Kasumi-1 (cell line): Measurements from ENCODE around the gene MYO9B.
"Not testable (repeated sequence)": the region's sequence is repeated elsewhere in the genome, so short reads cannot be mapped to it uniquely, and the experiment has no call there.

ENCODE experiments used
- DNase-seq, 2 experiments: peaks; one replicate each; lab custom pipeline; 2025; lab: John Stamatoyannopoulos, UW

MYO9B gene

DNA sequence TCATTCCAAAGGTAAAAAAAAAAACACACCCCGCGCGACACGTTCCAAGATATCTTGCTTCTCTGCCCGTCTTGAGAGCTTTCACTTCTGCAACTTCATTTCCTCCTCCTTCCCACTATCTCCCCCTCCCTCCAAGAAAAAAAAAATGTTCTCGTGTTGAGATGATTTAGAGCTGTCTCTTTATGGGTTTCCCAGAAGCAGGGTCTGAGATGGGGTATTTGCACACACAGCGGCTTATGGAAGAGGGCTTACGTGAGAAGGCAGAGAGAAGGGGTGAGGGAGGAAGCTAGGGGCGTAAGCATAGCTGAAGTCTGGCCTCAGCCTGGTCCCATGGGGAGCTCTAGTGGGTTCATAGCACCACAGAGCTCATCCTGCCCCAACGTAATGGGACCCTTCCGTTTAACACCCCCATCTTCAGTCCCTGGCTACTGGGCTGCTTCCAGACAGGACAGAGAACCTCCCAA is 108.3 kb downstream of the MYO9B start:
- DNase-seq, result peak; percentile 48 to 52

DNA sequence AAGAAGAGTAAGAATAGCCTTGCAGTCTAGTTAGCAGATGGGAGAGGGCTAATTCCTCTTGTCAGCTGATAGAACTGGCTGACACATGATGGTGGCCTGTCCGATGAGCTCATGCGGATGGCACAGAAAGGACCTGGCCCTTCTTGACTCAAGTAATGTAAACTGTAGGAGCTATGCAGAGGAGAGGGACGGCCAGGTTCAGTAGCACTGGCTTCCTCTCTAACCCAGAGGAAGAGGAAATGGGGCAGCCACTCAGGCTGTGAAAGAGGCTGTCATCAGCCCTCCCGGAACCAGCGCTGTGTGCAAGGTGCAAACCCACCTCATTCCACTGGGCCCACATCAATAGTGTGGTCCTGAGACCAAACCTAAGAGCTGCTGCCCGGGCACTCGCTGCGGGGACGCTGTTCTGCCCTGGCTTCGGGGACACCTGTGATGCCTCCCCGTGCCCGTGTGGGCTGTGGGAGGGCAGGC is 108.8 kb downstream of the MYO9B start:
- peak; percentile 48 to 52 for DNase-seq

- DNase-seq, result no peak
These were observed 110.0 kb downstream of the MYO9B start for GRCh38 chr19:17185590-17185989.

- not testable (repeated sequence) for DNase-seq
These were observed 116.2 kb downstream of the MYO9B start for GRCh38 chr19:17191736-17192135.

DNA sequence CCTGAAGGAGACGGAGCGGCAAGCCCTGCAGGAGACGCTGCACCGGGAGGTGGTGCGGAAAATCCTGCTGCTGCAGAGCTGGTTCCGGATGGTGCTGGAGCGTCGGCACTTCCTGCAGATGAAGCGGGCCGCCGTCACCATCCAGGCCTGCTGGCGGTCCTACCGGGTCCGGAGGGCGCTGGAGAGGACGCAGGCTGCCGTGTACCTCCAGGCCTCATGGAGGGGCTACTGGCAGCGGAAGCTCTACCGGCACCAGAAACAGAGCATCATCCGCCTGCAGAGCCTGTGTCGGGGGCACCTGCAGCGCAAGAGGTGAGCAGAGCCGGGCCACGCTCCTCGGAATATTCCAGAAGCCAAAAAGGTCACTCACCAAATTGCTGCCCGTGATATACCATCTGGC is 117.2 kb downstream of the MYO9B start:
- no peak for DNase-seq

DNA sequence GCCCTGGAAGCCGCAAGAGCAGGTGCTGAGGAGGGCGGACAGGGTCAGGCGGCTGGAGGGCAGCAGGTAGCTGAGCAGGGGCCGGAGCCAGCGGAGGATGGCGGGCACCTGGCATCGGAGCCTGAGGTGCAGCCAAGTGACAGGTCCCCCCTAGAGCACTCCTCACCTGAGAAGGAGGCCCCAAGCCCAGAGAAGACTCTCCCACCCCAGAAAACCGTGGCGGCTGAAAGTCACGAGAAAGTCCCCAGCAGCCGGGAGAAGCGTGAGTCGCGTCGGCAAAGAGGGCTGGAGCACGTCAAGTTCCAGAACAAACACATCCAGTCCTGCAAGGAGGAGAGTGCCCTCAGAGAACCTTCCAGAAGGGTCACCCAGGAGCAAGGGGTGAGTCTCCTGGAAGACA is 119.0 kb downstream of the MYO9B start:
- no peak for DNase-seq

DNA sequence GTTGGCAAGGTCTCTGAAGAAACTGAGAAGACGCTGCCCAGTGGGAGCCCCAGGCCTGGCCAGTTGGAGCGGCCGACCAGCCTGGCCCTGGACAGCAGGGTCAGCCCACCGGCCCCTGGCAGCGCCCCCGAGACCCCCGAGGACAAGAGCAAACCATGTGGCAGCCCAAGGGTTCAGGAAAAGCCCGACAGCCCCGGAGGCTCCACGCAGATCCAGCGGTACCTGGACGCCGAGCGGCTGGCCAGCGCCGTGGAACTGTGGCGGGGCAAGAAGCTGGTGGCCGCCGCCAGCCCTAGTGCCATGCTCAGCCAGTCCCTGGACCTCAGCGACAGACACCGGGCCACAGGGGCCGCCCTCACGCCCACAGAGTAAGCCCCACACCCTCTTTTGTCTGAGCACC is 119.5 kb downstream of the MYO9B start:
- DNase-seq, result no peak

DNA sequence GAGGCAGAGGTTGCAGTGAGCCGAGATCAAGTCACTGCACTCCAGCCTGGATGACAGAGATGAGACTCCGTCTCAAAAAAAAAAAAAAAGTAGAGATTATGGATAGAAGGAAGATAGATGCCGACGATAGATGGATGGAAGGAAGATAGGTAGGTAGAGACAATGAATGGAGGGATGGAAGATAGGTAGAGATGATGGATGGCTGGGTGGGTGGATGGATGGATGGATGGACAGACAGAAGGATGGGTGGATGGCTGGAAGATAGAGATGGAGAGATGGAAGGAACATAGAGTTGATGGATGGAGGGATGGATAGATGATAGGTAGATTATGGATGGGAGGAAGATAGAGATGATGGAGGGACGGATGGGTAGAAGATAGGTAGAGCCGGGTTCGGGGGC is 121.0 kb downstream of the MYO9B start:
- no peak for DNase-seq

DNA sequence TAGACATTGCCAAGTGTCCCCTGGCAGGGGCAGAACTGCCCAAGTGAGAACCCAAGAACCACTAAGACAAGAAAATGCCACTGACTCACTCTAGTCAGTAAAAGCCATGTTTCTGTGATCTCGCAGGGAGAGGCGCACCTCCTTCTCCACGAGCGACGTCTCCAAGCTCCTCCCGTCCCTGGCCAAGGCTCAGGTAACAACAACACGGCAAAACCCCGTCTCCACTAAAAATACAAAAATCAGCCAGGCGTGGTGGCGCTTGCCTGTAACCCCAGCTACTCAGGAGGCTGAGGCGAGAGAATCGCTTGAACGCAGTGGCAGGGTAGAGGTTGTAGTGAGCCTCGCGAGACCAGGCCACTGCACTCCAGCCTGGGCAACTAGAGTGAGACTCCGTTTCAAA is 122.1 kb downstream of the MYO9B start:
- no peak for DNase-seq

- no peak for DNase-seq
These were observed 125.0 kb downstream of the MYO9B start for GRCh38 chr19:17200408-17201079.

GRCh38 chr19:17202249-17202648 is 126.7 kb downstream of the MYO9B start:
- DNase-seq, result no peak

DNA sequence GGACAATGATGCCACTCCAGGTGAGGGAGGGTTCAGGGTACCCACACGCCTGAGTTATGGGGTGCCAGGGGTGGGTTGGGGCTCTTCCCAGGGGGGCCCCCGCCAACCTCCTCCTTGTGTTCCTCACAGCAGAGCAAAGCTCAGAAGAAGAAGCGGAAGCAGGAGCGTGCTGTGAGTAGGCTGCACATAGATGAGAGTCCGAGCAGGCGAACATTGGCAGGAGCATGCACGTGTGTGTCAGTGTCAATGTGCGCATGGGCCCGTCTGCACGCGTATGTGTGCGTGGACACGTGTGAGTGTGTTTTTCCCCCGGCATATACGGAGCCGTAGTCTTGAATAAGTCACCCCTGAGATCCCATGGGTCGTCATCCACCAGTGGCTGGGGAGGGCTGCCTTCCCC is 127.1 kb downstream of the MYO9B start:
- DNase-seq, result no peak

- DNase-seq, result peak in 1 of 2 experiments; percentile 44
These were observed 129.9 kb downstream of the MYO9B start for GRCh38 chr19:17205237-17206140.

DNA sequence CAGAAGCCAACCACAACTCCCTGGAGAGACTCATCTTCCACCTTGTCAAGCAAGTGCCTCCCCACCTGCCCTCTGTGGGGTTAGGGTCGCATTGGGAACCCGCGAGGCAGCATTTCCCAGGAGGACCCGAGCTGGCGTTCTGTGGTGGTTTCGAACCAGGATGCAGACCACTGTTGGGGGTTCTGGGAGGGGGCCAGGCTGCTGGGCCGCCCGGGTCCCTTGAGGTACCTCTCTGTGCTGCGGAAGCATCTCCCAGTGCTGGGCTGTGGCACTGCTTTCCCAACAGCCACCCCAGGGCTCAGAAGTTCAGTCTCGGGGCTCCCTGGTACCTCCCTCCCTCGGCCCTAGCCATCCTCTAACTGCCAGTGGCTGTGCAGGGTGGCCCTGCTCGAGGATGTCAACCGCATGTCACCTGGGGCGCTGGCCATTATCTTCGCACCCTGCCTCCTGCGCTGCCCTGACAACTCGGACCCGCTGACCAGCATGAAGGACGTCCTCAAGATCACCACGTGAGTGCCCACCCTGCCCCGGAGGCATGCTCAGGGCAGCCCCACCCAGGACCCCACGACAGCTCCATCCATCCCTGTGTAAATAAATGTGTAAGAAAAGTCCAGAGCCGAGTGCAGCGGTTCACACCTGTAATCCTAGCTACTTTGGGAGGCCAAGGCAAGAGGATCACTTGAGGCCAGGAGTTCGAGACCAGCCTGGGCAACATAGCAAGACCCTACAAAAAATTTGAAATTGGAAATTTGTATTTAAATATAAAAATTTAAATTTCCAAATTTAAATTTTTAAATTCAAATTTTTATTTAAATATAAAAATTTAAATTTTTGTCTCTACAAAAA is 131.4 kb downstream of the MYO9B start:
- no peak for DNase-seq

DNA sequence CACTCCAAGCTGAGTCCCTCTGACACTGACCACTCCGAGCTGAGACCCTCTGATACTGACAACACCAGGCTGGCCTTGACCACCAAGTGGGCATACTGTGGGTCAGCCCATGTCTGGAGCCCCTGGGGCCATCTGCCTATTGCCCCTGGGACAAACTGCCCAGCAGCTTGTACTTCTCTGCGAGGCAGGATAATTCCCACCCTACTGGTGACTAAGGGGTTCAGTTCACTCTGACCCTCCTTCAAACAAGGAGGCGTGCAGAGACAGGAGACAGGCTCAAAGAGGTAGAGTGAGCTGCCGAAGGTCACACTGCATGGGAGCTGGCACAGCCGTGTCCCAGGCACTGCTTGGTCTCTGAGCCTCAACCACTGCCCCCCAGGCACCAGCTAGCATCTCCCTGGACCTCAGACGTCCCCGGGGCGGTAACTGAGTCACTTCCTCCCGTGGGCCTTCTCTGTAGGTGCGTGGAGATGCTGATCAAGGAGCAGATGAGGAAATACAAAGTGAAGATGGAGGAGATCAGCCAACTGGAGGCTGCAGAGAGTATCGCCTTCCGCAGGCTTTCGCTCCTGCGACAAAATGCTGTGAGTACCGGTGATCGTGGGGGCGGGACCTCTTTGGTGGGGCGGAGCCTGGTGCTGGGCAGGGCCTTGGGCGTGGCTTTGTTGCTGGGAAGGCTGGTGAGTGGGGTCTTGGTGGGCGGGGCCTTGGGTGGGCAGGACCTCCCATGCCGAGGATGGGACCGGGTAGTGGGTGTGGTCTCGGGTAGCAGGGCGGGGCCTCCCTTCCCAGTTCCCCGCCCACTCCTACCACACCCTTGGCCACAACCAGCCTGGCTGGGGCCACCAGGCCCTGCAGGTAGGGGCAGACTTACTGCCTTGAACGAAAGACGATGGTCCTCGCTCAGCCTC is 133.8 kb downstream of the MYO9B start:
- DNase-seq, result peak in 1 of 2 experiments; percentile 18

DNA sequence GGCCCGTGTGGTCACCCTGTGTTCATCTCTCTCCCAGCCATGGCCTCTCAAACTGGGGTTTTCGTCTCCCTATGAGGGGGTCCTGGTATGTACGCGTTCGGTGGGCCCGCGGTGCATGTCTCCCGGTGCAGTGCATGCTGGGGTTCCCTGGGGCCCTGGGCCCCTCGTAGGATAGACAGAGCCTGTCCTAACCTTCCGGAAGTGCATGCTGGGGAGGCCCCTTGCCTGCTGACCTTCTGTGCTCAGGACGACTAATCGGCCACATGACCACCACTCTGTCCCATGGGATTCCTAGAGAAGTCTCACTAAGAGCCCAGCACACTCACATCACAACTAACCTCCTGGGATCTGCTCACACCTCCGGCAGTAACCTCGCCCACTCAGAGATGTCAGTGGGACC is 134.7 kb downstream of the MYO9B start:
- no peak for DNase-seq

GRCh38 chr19:17211547-17212446 is 136.2 kb downstream of the MYO9B start:
- no peak for DNase-seq

DNA sequence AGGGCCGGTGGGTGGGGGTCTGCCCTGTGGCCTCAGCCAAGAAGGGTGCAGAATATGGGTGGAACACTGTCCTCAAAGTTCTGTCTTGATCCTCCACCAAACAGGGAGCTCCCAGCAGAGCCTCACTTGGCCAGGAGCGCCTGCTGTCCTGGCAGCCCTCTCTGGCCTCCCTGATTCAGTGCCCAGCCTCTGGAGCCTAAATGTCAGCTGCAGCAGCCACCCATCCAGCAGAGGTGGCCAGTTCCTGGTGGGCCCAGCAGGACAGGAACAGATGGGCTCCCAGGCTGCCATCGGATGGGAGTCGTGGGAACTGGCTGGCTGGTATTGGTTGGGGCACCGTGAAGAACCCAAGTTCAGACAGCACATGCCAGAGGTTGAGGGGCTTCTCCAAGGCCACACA is 137.8 kb downstream of the MYO9B start:
- no peak for DNase-seq

GRCh38 chr19:17214508-17215126 is 139.0 kb downstream of the MYO9B start:
- no peak for DNase-seq
